HFF-Myc (cell line): Measurements from ENCODE around the gene ZFPM1.

Experiments used
- DNase-seq: peaks from one replicate; pipeline ENCODE4 v3.0.0-alpha.2; 2011; ENCODE audit warnings: low read depth; ENCODE audit errors: extremely low read depth
- H3K4me3 ChIP-seq: replicated peaks from 2 replicates; pipeline ENCODE4 v1.5.1; 2011; ENCODE audit warnings: low read depth, mild to moderate bottlenecking, control low read depth, low read length
- TF ChIP-seq, protein P1 (sequence below): IDR thresholded peaks from 2 replicates; pipeline ENCODE4 v1.5.1; 2012; ENCODE audit warnings: mild to moderate bottlenecking, low read depth, low read length, control low read depth; ENCODE audit errors: missing control alignments

The ZFPM1 gene

DNA sequence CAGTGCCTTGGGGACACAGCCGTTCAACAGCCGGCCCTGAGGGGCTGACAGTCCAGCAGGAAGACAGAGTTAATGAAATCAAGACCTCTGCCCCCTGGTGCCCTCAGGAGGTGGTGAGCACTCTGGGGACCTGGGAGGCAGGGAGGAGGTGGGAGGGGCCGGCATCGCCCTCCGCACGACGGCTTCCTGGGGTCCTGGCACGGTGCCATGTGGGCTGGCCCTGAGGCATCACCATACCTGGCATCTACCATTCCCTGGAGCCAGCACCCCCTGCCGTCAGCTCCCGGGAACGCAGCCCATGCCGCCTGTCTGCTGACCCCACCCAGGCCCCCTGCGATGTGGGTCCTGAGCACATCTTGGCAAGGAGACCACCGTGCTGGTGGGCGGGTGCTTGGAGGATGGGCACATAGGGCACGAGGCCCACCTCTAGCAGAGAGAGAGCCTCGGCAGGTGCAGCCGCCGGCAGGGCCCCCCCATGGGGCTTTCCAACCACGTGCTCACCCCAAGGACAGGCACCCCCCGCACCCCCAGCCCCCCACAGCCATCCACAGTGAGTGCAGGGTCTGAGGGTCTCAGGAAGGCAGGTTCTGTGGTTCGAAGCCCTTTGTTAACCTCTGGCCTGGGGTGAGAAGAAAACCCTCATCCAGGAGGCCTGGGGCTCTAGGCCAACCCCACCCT is 52.5 kb downstream of the ZFPM1 start:
- DNase-seq, result no peak
- no peak overlapping the region for H3K4me3 ChIP-seq
- TF ChIP-seq, protein P1, sequence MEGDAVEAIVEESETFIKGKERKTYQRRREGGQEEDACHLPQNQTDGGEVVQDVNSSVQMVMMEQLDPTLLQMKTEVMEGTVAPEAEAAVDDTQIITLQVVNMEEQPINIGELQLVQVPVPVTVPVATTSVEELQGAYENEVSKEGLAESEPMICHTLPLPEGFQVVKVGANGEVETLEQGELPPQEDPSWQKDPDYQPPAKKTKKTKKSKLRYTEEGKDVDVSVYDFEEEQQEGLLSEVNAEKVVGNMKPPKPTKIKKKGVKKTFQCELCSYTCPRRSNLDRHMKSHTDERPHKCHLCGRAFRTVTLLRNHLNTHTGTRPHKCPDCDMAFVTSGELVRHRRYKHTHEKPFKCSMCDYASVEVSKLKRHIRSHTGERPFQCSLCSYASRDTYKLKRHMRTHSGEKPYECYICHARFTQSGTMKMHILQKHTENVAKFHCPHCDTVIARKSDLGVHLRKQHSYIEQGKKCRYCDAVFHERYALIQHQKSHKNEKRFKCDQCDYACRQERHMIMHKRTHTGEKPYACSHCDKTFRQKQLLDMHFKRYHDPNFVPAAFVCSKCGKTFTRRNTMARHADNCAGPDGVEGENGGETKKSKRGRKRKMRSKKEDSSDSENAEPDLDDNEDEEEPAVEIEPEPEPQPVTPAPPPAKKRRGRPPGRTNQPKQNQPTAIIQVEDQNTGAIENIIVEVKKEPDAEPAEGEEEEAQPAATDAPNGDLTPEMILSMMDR, result peak; percentile 39

DNA sequence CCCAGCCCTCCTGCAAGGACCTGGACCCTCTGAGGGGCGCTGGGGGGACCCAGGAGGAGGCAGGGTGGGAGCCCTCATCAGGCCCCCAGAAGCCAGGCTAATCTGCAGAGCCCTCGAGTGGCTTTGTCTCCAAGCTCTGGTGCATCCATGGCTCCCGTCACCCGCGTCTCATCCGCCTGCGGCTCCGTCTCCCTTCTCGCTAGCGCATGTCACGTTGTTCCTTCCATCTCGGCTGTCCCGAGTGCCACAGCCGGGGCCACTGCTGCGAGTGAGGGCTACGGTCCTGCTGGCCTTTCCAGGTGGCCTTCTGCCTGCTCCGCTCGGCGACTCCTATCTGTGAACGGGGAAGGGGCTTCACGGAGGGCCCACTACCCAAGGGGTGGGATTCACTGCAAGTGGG is 53.6 kb downstream of the ZFPM1 start:
- TF ChIP-seq, protein P1, result no peak
- no peak for DNase-seq
- H3K4me3 ChIP-seq, result no peak overlapping the region

DNA sequence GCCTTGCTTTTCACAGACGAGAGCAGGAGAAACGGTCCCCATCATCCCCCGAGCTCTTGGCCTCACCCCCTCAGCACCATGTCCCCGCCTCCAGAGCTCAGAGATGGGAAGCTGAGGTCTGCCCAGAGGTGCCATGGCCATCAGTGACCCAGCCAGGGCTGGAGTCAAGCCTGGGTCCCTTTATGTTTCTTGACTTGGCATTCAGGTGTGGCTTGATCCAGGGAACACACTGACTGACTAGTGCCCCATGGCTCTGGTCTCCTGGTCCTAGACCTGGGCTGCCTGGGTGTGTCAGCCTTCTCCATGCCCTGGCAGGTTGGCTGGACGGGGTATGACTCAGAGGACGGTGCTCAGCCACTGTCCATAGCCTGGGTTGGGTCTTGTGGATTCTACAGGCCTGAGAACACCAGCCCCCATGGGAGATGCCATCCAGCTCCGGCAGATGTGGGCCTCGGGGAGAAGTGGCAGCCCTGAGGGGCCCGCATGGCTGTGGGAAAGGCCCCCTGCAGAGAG is 54.2 kb downstream of the ZFPM1 start:
- DNase-seq, result no peak
- no peak overlapping the region for H3K4me3 ChIP-seq
- TF ChIP-seq, protein P1, result no peak

DNA sequence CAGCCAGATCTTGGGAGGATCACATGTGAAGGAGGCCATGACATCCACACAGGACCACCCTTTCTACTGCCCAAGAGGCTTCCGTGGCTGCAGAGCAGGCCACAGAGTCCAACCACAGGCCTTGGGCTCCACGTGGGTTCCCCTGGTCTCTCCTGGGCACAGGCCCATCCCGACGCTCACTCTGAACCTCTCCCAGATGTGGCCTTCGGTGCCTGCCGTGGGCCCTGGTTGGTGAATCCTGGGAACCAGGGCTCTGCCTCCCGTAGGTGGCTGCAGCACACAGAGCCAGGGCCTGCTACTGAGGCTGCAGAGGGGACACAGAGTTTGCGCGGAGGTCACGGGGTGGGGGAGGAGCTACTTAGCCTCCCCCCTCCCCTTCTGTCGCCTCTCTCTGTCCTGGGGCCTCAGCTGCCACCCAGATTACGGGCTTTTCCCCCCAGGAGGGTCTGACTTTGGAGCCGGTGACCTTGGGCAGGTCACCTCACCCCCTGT is 55.3 kb downstream of the ZFPM1 start:
- TF ChIP-seq, protein P1, result no peak
- no peak overlapping the region for H3K4me3 ChIP-seq
- DNase-seq, result no peak

DNA sequence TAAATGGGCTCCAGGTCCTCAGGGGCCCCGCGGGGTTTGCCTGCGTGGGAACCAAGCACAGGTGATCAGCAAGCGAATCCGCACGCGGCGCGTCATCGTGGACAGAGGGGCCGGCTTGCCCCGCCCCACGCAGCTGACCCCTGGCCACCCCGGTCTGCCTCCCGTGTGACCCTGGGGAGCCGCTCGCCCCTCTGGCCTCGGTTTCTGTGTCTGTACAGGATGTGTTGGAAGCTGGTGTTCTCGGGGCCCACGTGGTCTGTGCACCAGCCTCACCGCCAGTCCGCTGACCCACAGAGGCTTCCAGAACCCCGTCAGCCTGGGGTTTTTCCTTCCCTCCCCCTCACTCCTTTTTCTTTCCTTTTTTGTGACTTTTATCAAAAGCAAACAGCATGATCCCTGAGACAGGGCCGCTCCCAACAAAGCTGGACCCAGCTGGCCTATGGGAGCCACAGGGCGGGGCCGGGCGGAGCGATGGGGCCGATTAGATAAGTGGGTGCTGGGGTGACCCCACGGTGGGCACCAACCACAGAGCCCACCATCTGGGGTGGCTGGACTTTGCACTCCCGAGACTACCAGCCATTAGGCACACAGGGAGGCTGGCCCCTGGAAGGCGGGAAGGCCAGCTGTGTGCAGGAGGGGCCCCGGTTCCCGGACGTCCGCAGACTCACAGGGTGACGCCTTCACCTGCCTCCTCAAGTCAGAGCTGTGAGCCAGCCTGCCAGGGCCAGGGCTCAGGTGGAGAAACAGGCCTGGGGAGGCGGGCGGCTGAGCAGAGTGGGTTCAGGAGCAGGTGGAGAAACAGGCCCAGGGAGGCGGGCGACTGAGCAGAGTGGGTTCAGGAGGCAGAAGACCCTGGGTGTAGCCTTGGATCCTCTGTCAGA is 56.0 kb downstream of the ZFPM1 start:
- H3K4me3 ChIP-seq, result no peak overlapping the region
- TF ChIP-seq, protein P1, result no peak
- no peak for DNase-seq

DNA sequence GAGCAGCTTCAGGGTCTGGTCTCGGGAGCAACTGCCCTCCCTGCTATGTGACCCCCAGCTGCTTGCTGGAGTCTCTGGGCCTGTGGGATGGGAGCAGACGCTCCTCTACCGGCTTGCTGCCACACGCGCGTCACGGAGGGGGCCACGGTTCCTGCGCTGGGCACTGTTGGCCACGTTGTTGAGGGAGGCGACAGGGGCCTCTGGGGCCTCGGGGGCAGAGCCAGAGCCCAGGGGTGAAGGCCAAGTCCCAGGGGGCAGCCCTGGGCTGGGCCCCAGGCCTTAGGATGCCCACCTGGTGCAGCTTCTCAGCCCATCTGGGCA is 56.6 kb downstream of the ZFPM1 start:
- H3K4me3 ChIP-seq, result no peak overlapping the region
- DNase-seq, result no peak
- TF ChIP-seq, protein P1, result no peak
